IMR-90 (cell line): Measurements from ENCODE around the gene ABR. TPM values are rescaled to one million over a fixed set of nuclear protein-coding genes. Genes with fewer than 3 reads are reported as not detected.

ENCODE experiments used
- ATAC-seq: fragments of 200-7000 bp; cut with Tn5 transposase; 2 replicates; pipeline ENCODE4 v1.9.1; 2020; ENCODE audit warnings: low read depth, mild to moderate bottlenecking, moderate library complexity
- BruUV-seq: library from RNA; stranded (reverse); fragments of 400-500 nt; replicated peaks from 2 replicates; lab custom pipeline; 2021; lab: Mats Ljungman, UMichigan
- CTCF ChIA-PET: fragments of 300-600 bp; formaldehyde crosslinking; extraction: SDS; loops from one replicate; lab custom pipeline; 2021; ENCODE audit warnings: antibody characterized with exemption; lab: Yijun Ruan, JAX
- POLR2A ChIA-PET: fragments of 300-600 bp; sonication (Branson Sonifier 250); formaldehyde crosslinking; loops from one replicate; lab custom pipeline; 2022; ENCODE audit warnings: antibody characterized with exemption; ENCODE audit not compliant: unreplicated experiment; lab: Charles Lee
- DNase-seq: peaks from one replicate; pipeline ENCODE4 v3.0.0; 2013
- H2AFZ ChIP-seq: replicated peaks from 2 replicates; pipeline ENCODE3; 2013; ENCODE audit warnings: low read length, mild to moderate bottlenecking; ENCODE audit not compliant: poor library complexity
- H2AK5ac ChIP-seq: 2 replicates; pipeline ENCODE4 v1.6.1; 2013; ENCODE audit warnings: low read depth, low read length, inconsistent platforms
- H2AK9ac ChIP-seq: replicated peaks from 2 replicates; pipeline ENCODE3; 2013; ENCODE audit warnings: mild to moderate bottlenecking, low read depth, low read length, moderate library complexity; ENCODE audit not compliant: poor library complexity
- H2BK120ac ChIP-seq: 2 replicates; pipeline ENCODE4 v1.6.1; 2013; ENCODE audit warnings: low read depth, low read length, inconsistent platforms
- H2BK15ac ChIP-seq: 3 replicates; pipeline ENCODE4 v1.6.1; 2013; ENCODE audit warnings: low read depth, low read length, inconsistent platforms
- H2BK20ac ChIP-seq: 2 replicates; pipeline ENCODE4 v1.6.1; 2013; ENCODE audit warnings: low read depth, mild to moderate bottlenecking, inconsistent platforms, low read length, moderate library complexity
- H2BK5ac ChIP-seq: 2 replicates; pipeline ENCODE4 v1.6.1; 2013; ENCODE audit warnings: mild to moderate bottlenecking, low read depth, low read length, inconsistent platforms; ENCODE audit not compliant: poor library complexity, severe bottlenecking
- H3K14ac ChIP-seq: replicated peaks from 2 replicates; pipeline ENCODE4 v1.6.1; 2013; ENCODE audit warnings: low read depth, low read length, inconsistent platforms
- H3K18ac ChIP-seq: 2 replicates; pipeline ENCODE4 v1.6.1; 2013; ENCODE audit warnings: low read depth, low read length, control low read depth
- H3K23ac ChIP-seq: 2 replicates; pipeline ENCODE4 v1.6.1; 2013; ENCODE audit warnings: low read depth, low read length, inconsistent platforms
- H3K27ac ChIP-seq: 2 replicates; pipeline ENCODE4 v1.5.1; 2013; ENCODE audit warnings: mild to moderate bottlenecking, control low read depth, low read length; ENCODE audit not compliant: insufficient read depth
- H3K27me3 ChIP-seq: 2 replicates; pipeline ENCODE4 v1.6.1; 2013; ENCODE audit warnings: low read length; ENCODE audit not compliant: control insufficient read depth, insufficient read depth
- H3K36me3 ChIP-seq: 2 replicates; pipeline ENCODE4 v1.6.1; 2013; ENCODE audit warnings: low read length, mixed read lengths; ENCODE audit not compliant: control insufficient read depth, insufficient read depth
- H3K4ac ChIP-seq: 2 replicates; pipeline ENCODE4 v1.6.1; 2013; ENCODE audit warnings: low read depth, low read length, inconsistent platforms
- H3K4me1 ChIP-seq: 2 replicates; pipeline ENCODE4 v1.6.1; 2013; ENCODE audit warnings: low read length, mixed read lengths; ENCODE audit not compliant: control insufficient read depth, insufficient read depth
- H3K4me2 ChIP-seq: 2 replicates; pipeline ENCODE4 v1.6.1; 2013; ENCODE audit warnings: low read depth, mild to moderate bottlenecking, control low read depth, low read length, moderate library complexity
- H3K4me3 ChIP-seq: 2 replicates; pipeline ENCODE4 v1.5.1; 2013; ENCODE audit warnings: low read depth, mild to moderate bottlenecking, control low read depth, low read length, moderate library complexity; ENCODE audit not compliant: insufficient read depth
- H3K56ac ChIP-seq: 2 replicates; pipeline ENCODE4 v1.6.1; 2013; ENCODE audit warnings: low read length, inconsistent platforms; ENCODE audit not compliant: insufficient read depth; ENCODE audit errors: extremely low read depth
- H3K79me1 ChIP-seq, 2 experiments: 2 replicates each; pipeline ENCODE4 v1.6.1; 2013; ENCODE audit warnings: low read length in 2 of 2, inconsistent platforms in 1 of 2, low read depth in 1 of 2
- H3K9ac ChIP-seq: 2 replicates; pipeline ENCODE4 v1.6.1; 2013; ENCODE audit warnings: low read depth, low read length, control low read depth
- H3K9me1 ChIP-seq: 2 replicates; pipeline ENCODE4 v1.6.1; 2013; ENCODE audit warnings: low read length, inconsistent platforms; ENCODE audit not compliant: insufficient read depth
- H3K9me3 ChIP-seq: 2 replicates; pipeline ENCODE4 v1.6.1; 2013; ENCODE audit warnings: low read length; ENCODE audit not compliant: control insufficient read depth, insufficient read depth
- H4K20me1 ChIP-seq: 2 replicates; pipeline ENCODE4 v1.6.1; 2013; ENCODE audit warnings: low read length, inconsistent platforms; ENCODE audit not compliant: insufficient read depth
- H4K5ac ChIP-seq: 2 replicates; pipeline ENCODE4 v1.6.1; 2013; ENCODE audit warnings: mild to moderate bottlenecking, low read depth, low read length, control low read depth
- H4K8ac ChIP-seq, 2 experiments: 2 replicates each; pipeline ENCODE4 v1.6.1; 2013; ENCODE audit warnings: low read depth in 2 of 2, low read length in 2 of 2, control low read depth in 1 of 2, inconsistent platforms in 1 of 2
- H4K91ac ChIP-seq: 2 replicates; pipeline ENCODE4 v1.6.1; 2013; ENCODE audit warnings: low read depth, low read length, inconsistent platforms; ENCODE audit not compliant: insufficient read depth
- MAFK ChIP-seq: IDR thresholded peaks from 2 replicates; pipeline ENCODE4 v1.6.1; 2012; ENCODE audit warnings: low read depth, low read length, improper control_type of control experiment
- RAD21 ChIP-seq: IDR thresholded peaks from 2 replicates; pipeline ENCODE4 v1.6.1; 2012; ENCODE audit warnings: low read length, improper control_type of control experiment
- WGBS, 2 experiments: methylation state at CpG; one replicate each; pipeline versions ENCODE4 v1.1.5 to v1.1.7; 2013; ENCODE audit warnings: missing lambda C conversion rate in 2 of 2; ENCODE audit not compliant: insufficient read length in 1 of 2; ENCODE audit errors: extremely low coverage in 2 of 2; 5-methylcytosine and 5-hydroxymethylcytosine counted together
- dilution Hi-C: fragments of 300-500 bp; cut with HindIII; formaldehyde crosslinking; loops from one replicate; pipeline ENCODE4 v1.14.3; 2018; ENCODE audit warnings: low sequenced_read_pairs; ENCODE audit not compliant: unreplicated experiment
- in situ Hi-C: fragments of 300-500 bp; cut with MboI; formaldehyde crosslinking; loops from 3 replicates; pipeline ENCODE4 v1.14.3; 2019; ENCODE audit warnings: low sequenced_read_pairs, inconsistent platforms, mixed read lengths
- intact Hi-C: fragments of 100-400 bp; cut with micrococcal nuclease; formaldehyde crosslinking; loops from 2 replicates; pipeline ENCODE4 v1.10.0; 2022
- polyA plus RNA-seq, 3 experiments: library from polyadenylated mRNA; depleted of rRNA; stranded (reverse); fragments of >200 nt; gene quantifications; 2 replicates each; pipeline ENCODE4 v1.2.3, GENCODE V29; 2012; ENCODE audit warnings: low replicate concordance in 1 of 3
- total RNA-seq: library from RNA; depleted of rRNA; stranded (reverse); fragments of >200 nt; gene quantifications from 2 replicates; pipeline ENCODE4 v1.2.3, GENCODE V29; 2012
- TF ChIP-seq, protein P1 (sequence below): fragments of 150-350 bp; IDR thresholded peaks from 2 replicates; pipeline ENCODE4 v1.6.1; 2016; ENCODE audit warnings: low read depth, mild to moderate bottlenecking, low read length, moderate library complexity, borderline replicate concordance

The ABR gene
- total and polyA plus RNA-seq, 2 of the 4 experiments (the other 2 are of a cell fraction), result 28.3 to 79.7 TPM

DNA sequence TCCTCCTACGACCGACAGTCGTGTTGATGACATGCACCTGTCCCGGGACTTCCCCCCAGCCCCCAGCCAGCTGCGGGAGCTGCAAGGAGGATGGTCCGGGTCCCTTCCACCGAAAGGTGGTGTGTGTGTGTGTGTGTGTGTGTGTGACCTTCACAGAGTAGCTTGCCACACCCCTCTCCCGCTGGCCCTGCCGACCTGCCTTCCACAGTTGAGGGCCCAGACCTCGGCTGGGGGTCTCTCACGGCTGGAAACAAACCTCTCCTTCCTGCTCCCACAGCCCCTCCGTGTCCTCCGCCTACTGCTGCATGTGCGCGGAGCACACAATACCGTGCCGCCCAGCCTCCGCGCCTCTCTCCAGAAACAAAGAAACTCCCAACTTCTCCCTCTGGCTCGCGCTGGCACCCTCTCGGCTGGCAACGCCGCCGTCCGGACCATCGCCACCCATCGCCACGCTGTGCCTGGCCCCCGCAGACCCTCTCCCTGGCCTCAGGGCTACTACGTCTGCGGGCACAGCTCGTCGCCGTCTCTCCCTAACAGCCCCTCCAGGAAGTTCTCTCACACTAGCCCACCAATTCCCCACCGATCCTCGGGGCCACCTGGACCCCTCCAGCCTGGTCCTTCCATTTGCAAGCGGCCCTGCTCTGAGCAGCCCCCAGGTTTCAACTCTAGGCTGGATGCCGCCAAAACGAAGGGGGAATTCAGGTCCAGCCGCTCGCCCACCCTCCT is 101.6 kb downstream of the ABR start:
- Histone ChIP-seq H3K36me3 (peaks cover 34% of the 10 kb centered on the region), H2AK9ac (no peak overlapping the region), H2BK120ac (no peak overlapping the region), H4K8ac (no peak overlapping the region), H4K5ac (no peak overlapping the region), H2AFZ (no peak overlapping the region), H3K9me1 (peaks cover 20% of the 10 kb centered on the region), H3K4ac (no peak overlapping the region), H2AK5ac (no peak overlapping the region), H4K91ac (no peak overlapping the region), H3K18ac (no peak overlapping the region), H2BK20ac (no peak overlapping the region), H3K4me2 (no peak overlapping the region), H3K27me3 (no peaks in the 10 kb centered on the region), H3K9me3 (no peaks in the 10 kb centered on the region), H3K14ac (no peak overlapping the region), H3K27ac (no peak overlapping the region), H3K4me1 (peaks cover 22% of the 10 kb centered on the region), H3K4me3 (no peak overlapping the region), H2BK5ac (no peak overlapping the region), H3K9ac (no peak overlapping the region), H4K20me1 (peaks cover 40% of the 10 kb centered on the region), H3K23ac (no peak overlapping the region), H3K56ac (no peak overlapping the region), H2BK15ac (no peak overlapping the region), H3K79me1 (peaks cover 0 to 34% of the 10 kb centered on the region in 2 experiments; a peak in 2 of 4 replicates)
- ChIA-PET CTCF (no interaction called here), POLR2A (no interaction called here)
- no peak for TF ChIP-seq MAFK
- TF ChIP-seq, protein P1, sequence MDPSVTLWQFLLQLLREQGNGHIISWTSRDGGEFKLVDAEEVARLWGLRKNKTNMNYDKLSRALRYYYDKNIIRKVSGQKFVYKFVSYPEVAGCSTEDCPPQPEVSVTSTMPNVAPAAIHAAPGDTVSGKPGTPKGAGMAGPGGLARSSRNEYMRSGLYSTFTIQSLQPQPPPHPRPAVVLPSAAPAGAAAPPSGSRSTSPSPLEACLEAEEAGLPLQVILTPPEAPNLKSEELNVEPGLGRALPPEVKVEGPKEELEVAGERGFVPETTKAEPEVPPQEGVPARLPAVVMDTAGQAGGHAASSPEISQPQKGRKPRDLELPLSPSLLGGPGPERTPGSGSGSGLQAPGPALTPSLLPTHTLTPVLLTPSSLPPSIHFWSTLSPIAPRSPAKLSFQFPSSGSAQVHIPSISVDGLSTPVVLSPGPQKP, result no peak
- TF ChIP-seq RAD21, result no peak
- in situ Hi-C loops (no loop called here), intact Hi-C loops (no loop called here), dilution Hi-C loops (no loop called here)
- ATAC-seq, result no peak
- 85% methylated on average over 26 of the region's 42 CpGs; no CpG with 5 or more reads in 1 of the 2 experiments for WGBS, 2 experiments
- no TSS peak for BruUV-seq
- no peak for DNase-seq
